ENCODE results near the gene INPP4A.

- TF ChIP-seq POLR2AphosphoS5 (IDR thresholded peaks at IDR 0.05; ENCODE audit: borderline replicate concordance, low read depth, low read length) (no peak), EZH2 (IDR thresholded peaks at IDR 0.05) (no peak)
Measured at GRCh38 chr2:98463551-98463971, 18.9 kb downstream of the INPP4A start.
